SJSA1 (cell line): ENCODE measurements around the gene MYH10. TPM values are rescaled to one million over a fixed set of nuclear protein-coding genes. Genes with fewer than 3 reads are reported as not detected.
A peak's percentile ranks its signal among the peaks of the same experiment; 100 is the strongest.

Source experiments
- DNase-seq, 2 experiments: peaks; one replicate each; pipeline ENCODE4 v3.0.0-alpha.2; 2015 to 2020; ENCODE audit warnings: low spot score in 2 of 2, low read depth in 1 of 2
- H3K27ac ChIP-seq: fragments of 250-450 bp; sonication (Bioruptor Pico); 2 replicates; pipeline ENCODE4 v1.5.1; 2020; ENCODE audit warnings: mild to moderate bottlenecking, moderate library complexity
- H3K27me3 ChIP-seq: fragments of 250-450 bp; sonication (Bioruptor Pico); replicated peaks from 2 replicates; pipeline ENCODE4 v1.5.1; 2020; ENCODE audit warnings: mild to moderate bottlenecking, moderate library complexity
- H3K36me3 ChIP-seq: fragments of 250-450 bp; sonication (Bioruptor Pico); 2 replicates; pipeline ENCODE4 v1.5.1; 2020; ENCODE audit warnings: mild to moderate bottlenecking
- H3K4me1 ChIP-seq: fragments of 250-450 bp; sonication (Bioruptor Pico); replicated peaks from 2 replicates; pipeline ENCODE4 v1.6.1; 2021; ENCODE audit warnings: mild to moderate bottlenecking
- H3K4me3 ChIP-seq: fragments of 250-450 bp; sonication (Bioruptor Pico); 2 replicates; pipeline ENCODE4 v1.5.1; 2020; ENCODE audit warnings: mild to moderate bottlenecking
- H3K9me3 ChIP-seq: fragments of 250-450 bp; sonication (Bioruptor Pico); replicated peaks from 2 replicates; pipeline ENCODE4 v1.5.1; 2020; ENCODE audit warnings: mild to moderate bottlenecking
- total RNA-seq: library from RNA; depleted of rRNA; stranded (reverse); fragments of >200 nt; shearing (Covaris generic); gene quantifications from 2 replicates; pipeline ENCODE4 v1.2.3, GENCODE V29; 2014

Gene MYH10
- total RNA-seq, 1 experiment from 2014 or later = 122 TPM

GRCh38 chr17:8500609-8501008 lies 129.9 kb downstream of the MYH10 start:
- no peak for DNase-seq
- Histone ChIP-seq H3K4me3 (no peak overlapping the region), H3K36me3 (peaks cover 85% of the 10 kb centered on the region)

GRCh38 chr17:8499614-8500013 lies 130.9 kb downstream of the MYH10 start:
- no peaks in the 10 kb centered on the region for H3K9me3 ChIP-seq
- H3K36me3 ChIP-seq = peaks cover 85% of the 10 kb centered on the region
- no peaks in the 10 kb centered on the region for H3K4me1 ChIP-seq
- DNase-seq = no peak
- H3K4me3 ChIP-seq = no peak overlapping the region
- no peaks in the 10 kb centered on the region for H3K27me3 ChIP-seq
- H3K27ac ChIP-seq = no peak overlapping the region

More at GRCh38 chr17:8500609-8501008, 129.9 kb downstream of the MYH10 start:
- Histone ChIP-seq H3K27ac (no peak overlapping the region), H3K4me1 (no peaks in the 10 kb centered on the region), H3K9me3 (no peaks in the 10 kb centered on the region), H3K27me3 (no peaks in the 10 kb centered on the region)

- Histone ChIP-seq H3K27ac (no peak overlapping the region), H3K36me3 (peaks cover 85% of the 10 kb centered on the region), H3K4me3 (no peak overlapping the region), H3K27me3 (no peaks in the 10 kb centered on the region), H3K9me3 (no peaks in the 10 kb centered on the region), H3K4me1 (no peaks in the 10 kb centered on the region)
- DNase-seq = no peak
Observed at GRCh38 chr17:8499171-8499570, 131.4 kb downstream of the MYH10 start.

- Histone ChIP-seq H3K27me3 (no peaks in the 10 kb centered on the region), H3K27ac (no peak overlapping the region), H3K4me3 (no peak overlapping the region), H3K4me1 (no peaks in the 10 kb centered on the region), H3K9me3 (no peaks in the 10 kb centered on the region), H3K36me3 (peaks cover 89% of the 10 kb centered on the region)
- no peak for DNase-seq
Observed at GRCh38 chr17:8496081-8496480, 134.4 kb downstream of the MYH10 start.

- Histone ChIP-seq H3K9me3 (no peaks in the 10 kb centered on the region), H3K4me3 (no peak overlapping the region), H3K27ac (no peak overlapping the region), H3K36me3 (peaks cover 89% of the 10 kb centered on the region), H3K4me1 (no peaks in the 10 kb centered on the region), H3K27me3 (no peaks in the 10 kb centered on the region)
- no peak for DNase-seq
Observed at GRCh38 chr17:8494506-8495111, 135.9 kb downstream of the MYH10 start.

GRCh38 chr17:8494021-8494420 lies 136.5 kb downstream of the MYH10 start:
- Histone ChIP-seq H3K4me3 (no peak overlapping the region), H3K36me3 (peaks cover 89% of the 10 kb centered on the region), H3K9me3 (no peaks in the 10 kb centered on the region), H3K27me3 (no peaks in the 10 kb centered on the region), H3K4me1 (peaks cover 3% of the 10 kb centered on the region; the same call in 1 of the 2 replicates), H3K27ac (no peak overlapping the region)
- no peak for DNase-seq

GRCh38 chr17:8492121-8492520 lies 138.4 kb downstream of the MYH10 start:
- Histone ChIP-seq H3K36me3 (peaks cover 94% of the 10 kb centered on the region), H3K27me3 (no peaks in the 10 kb centered on the region), H3K4me1 (peaks cover 4% of the 10 kb centered on the region; the same call in 1 of the 2 replicates), H3K9me3 (no peaks in the 10 kb centered on the region), H3K4me3 (no peak overlapping the region), H3K27ac (no peak overlapping the region)
- DNase-seq = no peak

GRCh38 chr17:8490256-8491023 lies 140.1 kb downstream of the MYH10 start:
- H3K4me3 ChIP-seq = no peak overlapping the region
- H3K27ac ChIP-seq = no peak overlapping the region
- H3K9me3 ChIP-seq = 0 out of 2 replicates have a peak, but pooled peaks cover 3% of the 10 kb centered on the region
- peaks cover 96% of the 10 kb centered on the region for H3K36me3 ChIP-seq
- H3K4me1 ChIP-seq = peaks cover 4% of the 10 kb centered on the region; the same call in 1 of the 2 replicates
- DNase-seq = no peak
- H3K27me3 ChIP-seq = no peaks in the 10 kb centered on the region

GRCh38 chr17:8489841-8490240 lies 140.7 kb downstream of the MYH10 start:
- DNase-seq = no peak
- H3K36me3 ChIP-seq = peaks cover 94% of the 10 kb centered on the region
- H3K27me3 ChIP-seq = no peaks in the 10 kb centered on the region
- no peak overlapping the region for H3K4me3 ChIP-seq
- H3K9me3 ChIP-seq = 0 out of 2 replicates have a peak, but pooled peaks cover 3% of the 10 kb centered on the region
- peaks cover 4% of the 10 kb centered on the region; the same call in 1 of the 2 replicates for H3K4me1 ChIP-seq
- H3K27ac ChIP-seq = no peak overlapping the region

GRCh38 chr17:8488901-8489300 lies 141.6 kb downstream of the MYH10 start:
- H3K9me3 ChIP-seq = 0 out of 2 replicates have a peak, but pooled peaks cover 3% of the 10 kb centered on the region
- H3K36me3 ChIP-seq = peaks cover 94% of the 10 kb centered on the region
- no peaks in the 10 kb centered on the region for H3K27me3 ChIP-seq
- no peak overlapping the region for H3K4me3 ChIP-seq
- peak; percentile 63 to 77 for DNase-seq
- H3K4me1 ChIP-seq = peaks cover 4% of the 10 kb centered on the region; the same call in 1 of the 2 replicates
- H3K27ac ChIP-seq = no peak overlapping the region; the same call in 1 of the 2 replicates

- H3K36me3 ChIP-seq = peaks cover 96% of the 10 kb centered on the region
Observed at GRCh38 chr17:8488491-8488890, 142.0 kb downstream of the MYH10 start.

GRCh38 chr17:8487743-8488142 lies 142.8 kb downstream of the MYH10 start:
- peaks cover 4% of the 10 kb centered on the region; the same call in 1 of the 2 replicates for H3K4me1 ChIP-seq
- H3K4me3 ChIP-seq = no peak overlapping the region
- no peak overlapping the region for H3K27ac ChIP-seq
- no peaks in the 10 kb centered on the region for H3K27me3 ChIP-seq
- H3K36me3 ChIP-seq = peaks cover 96% of the 10 kb centered on the region
- no peak for DNase-seq
- H3K9me3 ChIP-seq = 0 out of 2 replicates have a peak, but pooled peaks cover 3% of the 10 kb centered on the region

More at GRCh38 chr17:8488491-8488890, 142.0 kb downstream of the MYH10 start:
- Histone ChIP-seq H3K9me3 (0 out of 2 replicates have a peak, but pooled peaks cover 3% of the 10 kb centered on the region), H3K4me3 (no peak overlapping the region), H3K4me1 (peaks cover 4% of the 10 kb centered on the region; the same call in 1 of the 2 replicates), H3K27me3 (no peaks in the 10 kb centered on the region), H3K27ac (no peak overlapping the region; the same call in 1 of the 2 replicates)
- no peak for DNase-seq

- H3K4me3 ChIP-seq = no peak overlapping the region
- no peak for DNase-seq
- H3K36me3 ChIP-seq = peaks cover 96% of the 10 kb centered on the region
- peaks cover 4% of the 10 kb centered on the region; the same call in 1 of the 2 replicates for H3K4me1 ChIP-seq
- H3K27ac ChIP-seq = no peak overlapping the region
- no peaks in the 10 kb centered on the region for H3K27me3 ChIP-seq
- H3K9me3 ChIP-seq = 0 out of 2 replicates have a peak, but pooled peaks cover 3% of the 10 kb centered on the region
Observed at GRCh38 chr17:8487130-8487645, 143.3 kb downstream of the MYH10 start.

GRCh38 chr17:8485491-8485890 lies 145.0 kb downstream of the MYH10 start:
- Histone ChIP-seq H3K4me3 (no peak overlapping the region), H3K27me3 (no peaks in the 10 kb centered on the region), H3K4me1 (peaks cover 4% of the 10 kb centered on the region; the same call in 1 of the 2 replicates), H3K36me3 (peaks cover 96% of the 10 kb centered on the region), H3K27ac (no peak overlapping the region), H3K9me3 (0 out of 2 replicates have a peak, but pooled peaks cover 3% of the 10 kb centered on the region)
- no peak for DNase-seq
